RWPE2 (cell line): ENCODE results near the gene CFAP65.

ENCODE experiments used
- ATAC-seq: fragments of 200-7000 bp; cut with Tn5 transposase; 3 replicates; pipeline ENCODE4 v1.9.1; 2021; ENCODE audit warnings: low read depth
- DNase-seq: peaks from one replicate; pipeline ENCODE4 v3.0.0-alpha.2; 2020; ENCODE audit warnings: low spot score
- H3K27ac ChIP-seq: fragments of 450-650 bp; 2 replicates; pipeline ENCODE4 v1.5.1; 2017; ENCODE audit warnings: mild to moderate bottlenecking; ENCODE audit not compliant: poor library complexity, severe bottlenecking
- H3K27me3 ChIP-seq: fragments of 250-450 bp; sonication (Bioruptor Pico); 2 replicates; pipeline ENCODE4 v1.5.1; 2021; ENCODE audit warnings: mild to moderate bottlenecking, moderate library complexity; ENCODE audit not compliant: insufficient read depth, poor library complexity, severe bottlenecking
- H3K36me3 ChIP-seq: fragments of 250-450 bp; sonication (Bioruptor Pico); 2 replicates; pipeline ENCODE4 v1.5.1; 2020; ENCODE audit warnings: low read depth, mild to moderate bottlenecking, moderate library complexity
- H3K4me1 ChIP-seq: fragments of 250-450 bp; sonication (Bioruptor Pico); 2 replicates; pipeline ENCODE4 v1.5.1; 2021; ENCODE audit warnings: mild to moderate bottlenecking, moderate library complexity; ENCODE audit not compliant: insufficient read depth, poor library complexity, severe bottlenecking
- H3K4me3 ChIP-seq: fragments of 250-450 bp; sonication (Bioruptor Pico); 2 replicates; pipeline ENCODE4 v1.5.1; 2021; ENCODE audit warnings: mild to moderate bottlenecking, moderate library complexity; ENCODE audit not compliant: severe bottlenecking
- H3K9me3 ChIP-seq: fragments of 250-450 bp; sonication (Bioruptor Pico); 2 replicates; pipeline ENCODE4 v1.5.1; 2021; ENCODE audit warnings: mild to moderate bottlenecking, moderate library complexity; ENCODE audit not compliant: severe bottlenecking
- CTCF ChIP-seq: fragments of 450-650 bp; IDR thresholded peaks from one replicate; pipeline ENCODE4 v1.5.1; 2017; ENCODE audit warnings: mild to moderate bottlenecking, moderate library complexity; ENCODE audit not compliant: poor library complexity, severe bottlenecking

The CFAP65 gene

DNA sequence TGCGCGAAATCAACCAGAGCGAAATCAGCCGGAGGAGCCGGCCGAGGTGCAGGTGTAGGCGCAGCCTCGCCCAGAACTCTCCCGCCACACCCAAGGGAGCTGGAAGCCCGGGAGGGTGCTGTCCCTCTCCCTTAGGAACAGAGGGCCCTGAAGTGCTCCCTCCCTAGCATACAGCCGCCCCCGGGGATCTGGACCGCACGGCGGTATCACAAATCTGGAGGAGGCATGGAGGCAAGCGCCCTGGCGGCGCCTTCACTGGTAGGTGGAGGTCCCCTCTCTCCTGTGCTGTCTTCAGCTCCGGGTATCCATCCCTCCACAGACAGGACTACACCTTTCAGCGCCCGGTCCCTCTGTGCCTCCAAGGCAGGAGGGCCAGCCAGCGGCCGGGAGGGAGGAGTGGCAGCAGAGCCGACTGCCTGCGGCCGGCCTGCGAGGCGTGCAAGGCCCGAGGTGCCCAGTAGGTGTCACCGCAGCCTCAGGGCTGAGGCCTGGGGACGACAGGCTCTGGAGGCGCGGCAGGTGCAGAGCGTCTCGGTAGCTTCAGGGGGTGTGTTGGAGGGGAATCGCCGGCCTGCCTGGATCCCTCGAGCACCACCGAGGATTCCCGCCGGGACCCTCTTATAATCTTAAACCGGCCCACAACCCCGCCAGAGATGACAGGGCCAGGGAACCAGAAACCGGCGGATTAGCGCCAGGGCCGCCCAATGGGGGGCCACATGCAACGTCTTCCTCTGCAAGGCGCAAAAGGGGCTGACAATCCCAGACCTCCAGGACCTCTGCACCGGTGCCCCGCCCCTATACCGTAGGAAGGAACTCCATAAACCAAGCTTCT, 16.6 kb upstream of the CFAP65 start:
- TF ChIP-seq CTCF, result peak; percentile 87
- H3K27me3 ChIP-seq, result peaks cover 82% of the 10 kb centered on the region
- DNase-seq (no peak), ATAC-seq (peak; percentile 69)
- no peak overlapping the region for H3K4me3 ChIP-seq
- no peak overlapping the region for H3K27ac ChIP-seq
- no peaks in the 10 kb centered on the region for H3K36me3 ChIP-seq
- no peaks in the 10 kb centered on the region for H3K9me3 ChIP-seq
- no peaks in the 10 kb centered on the region for H3K4me1 ChIP-seq

DNA sequence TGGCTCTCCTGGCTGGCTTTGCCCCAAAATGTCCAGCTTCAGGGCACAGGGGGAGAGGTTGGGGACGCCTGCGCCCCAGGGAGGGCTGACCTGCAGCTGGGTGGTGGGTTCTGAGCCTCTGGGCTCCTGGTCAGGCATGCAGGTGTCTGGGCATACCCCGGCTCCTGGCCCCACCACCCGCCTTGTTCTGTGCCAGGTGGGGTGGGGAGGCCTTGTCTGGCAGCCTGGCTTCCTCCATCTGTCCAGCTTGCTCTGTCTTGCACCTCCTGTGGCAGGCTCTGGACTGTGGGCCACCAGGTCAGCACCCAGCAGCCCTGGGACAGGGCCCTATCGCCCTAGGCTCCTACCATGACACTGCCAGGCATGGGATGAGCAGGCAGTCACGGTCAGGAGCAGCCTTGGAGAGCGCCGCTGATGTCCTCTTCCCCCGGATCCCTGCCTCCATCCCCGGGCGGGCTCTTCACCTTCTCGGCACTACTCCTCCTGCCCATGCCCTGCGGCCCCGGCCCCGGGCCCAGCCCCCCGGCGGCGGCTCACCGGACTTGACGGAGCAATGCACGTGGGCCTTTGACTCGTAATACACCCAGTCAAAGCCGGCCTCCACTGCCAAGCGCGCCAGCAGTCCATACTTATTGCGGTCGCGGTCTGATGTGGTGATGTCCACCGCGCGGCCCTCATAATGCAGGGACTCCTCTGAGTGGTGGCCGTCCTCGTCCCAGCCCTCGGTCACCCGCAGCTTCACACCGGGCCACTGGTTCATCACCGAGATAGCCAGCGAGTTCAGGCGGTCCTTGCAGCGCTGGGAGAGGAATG, 15.8 kb upstream of the CFAP65 start:
- peaks cover 78% of the 10 kb centered on the region for H3K27me3 ChIP-seq
- no peaks in the 10 kb centered on the region for H3K36me3 ChIP-seq
- H3K4me1 ChIP-seq, result no peaks in the 10 kb centered on the region
- H3K4me3 ChIP-seq, result no peak overlapping the region
- H3K9me3 ChIP-seq, result no peaks in the 10 kb centered on the region
- TF ChIP-seq CTCF, result no peak
- no peak for DNase-seq
- no peak overlapping the region for H3K27ac ChIP-seq
- no peak; the same call in 2 of the 3 replicates for ATAC-seq

- H3K9me3 ChIP-seq, result no peaks in the 10 kb centered on the region
- no peak for TF ChIP-seq CTCF
- peaks cover 70% of the 10 kb centered on the region for H3K27me3 ChIP-seq
- no peak overlapping the region for H3K27ac ChIP-seq
- H3K4me3 ChIP-seq, result no peak overlapping the region
- no peak for ATAC-seq
- no peak for DNase-seq
- no peaks in the 10 kb centered on the region for H3K4me1 ChIP-seq
- H3K36me3 ChIP-seq, result no peaks in the 10 kb centered on the region
These were observed 15.0 kb upstream of the CFAP65 start for GRCh38 chr2:219056176-219056895.

DNA sequence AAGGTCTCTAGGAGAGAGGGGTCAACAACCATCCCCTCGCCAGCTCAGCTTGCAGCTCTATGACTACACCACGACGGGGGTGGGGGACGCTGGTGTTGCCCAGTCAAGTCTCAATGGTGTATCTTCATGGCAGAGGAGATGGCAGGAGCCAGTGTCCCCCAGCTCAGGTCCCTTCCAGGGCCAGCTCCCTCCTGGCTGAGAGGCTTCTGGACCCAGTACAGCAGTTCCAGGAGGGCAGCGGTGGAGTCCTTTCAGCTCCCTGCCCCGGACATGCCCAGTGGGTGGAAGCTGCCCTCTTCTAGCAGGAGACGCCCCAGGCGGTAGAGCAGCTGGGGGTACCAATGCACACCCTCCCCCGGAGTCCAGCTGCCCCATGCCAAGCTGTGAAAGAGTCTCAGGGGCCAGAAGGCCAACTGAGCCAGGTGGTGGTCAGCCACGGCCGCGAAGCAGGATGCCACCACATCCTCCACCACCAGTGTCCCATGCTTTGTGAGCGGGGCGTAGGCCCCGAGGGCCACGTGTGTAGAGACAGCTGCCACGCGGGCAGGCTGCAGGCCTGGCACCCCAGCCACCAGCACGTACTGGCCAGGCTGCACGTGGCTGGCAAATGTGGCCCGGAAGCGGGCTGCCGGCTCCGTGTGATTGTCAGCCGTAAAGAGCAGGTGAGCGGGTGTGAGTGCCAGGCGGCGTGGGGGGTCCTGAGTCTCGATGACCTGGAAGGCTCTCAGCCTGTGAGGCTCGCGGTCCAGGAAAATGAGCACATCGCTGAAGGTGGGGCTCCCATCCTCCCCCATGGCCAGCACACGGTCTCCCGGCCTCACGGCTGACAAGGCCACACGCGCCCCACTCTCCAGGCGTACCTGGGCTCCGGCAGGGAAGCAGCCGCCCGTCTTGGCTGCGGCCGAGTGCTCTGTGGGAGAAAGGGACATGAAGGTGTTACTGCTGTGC, 13.9 kb upstream of the CFAP65 start:
- Histone ChIP-seq H3K36me3 (no peaks in the 10 kb centered on the region), H3K27ac (no peak overlapping the region), H3K27me3 (peaks cover 63% of the 10 kb centered on the region), H3K9me3 (no peaks in the 10 kb centered on the region), H3K4me1 (no peaks in the 10 kb centered on the region), H3K4me3 (no peak overlapping the region)
- no peak for TF ChIP-seq CTCF
- no peak for DNase-seq
- ATAC-seq, result no peak
